ENCODE data around the gene CACNA1B.
"Not testable (repeated sequence)": the region's sequence is repeated elsewhere in the genome, so short reads cannot be mapped to it uniquely, and the experiment has no call there.

GRCh38 chr9:138107039-138107438 is 229.5 kb downstream of the CACNA1B start:
- TF ChIP-seq CTCF (IDR thresholded peaks at IDR 0.05 in 2 of 3, conservative IDR thresholded peaks at IDR 0.05 in 1 of 3; ENCODE audit: insufficient read depth in 2 of 3, low read depth in 1 of 3, low read length in 3 of 3); E2F1 (CRISPR knock-in tag; IDR thresholded peaks at IDR 0.05); EP300 (IDR thresholded peaks at IDR 0.05; ENCODE audit: low read length); TCF7 (IDR thresholded peaks at IDR 0.05; ENCODE audit: borderline replicate concordance); RBM39 (optimal IDR thresholded peaks at IDR 0.05; ENCODE audit: low read depth, low read length); MEF2D (tag; conservative IDR thresholded peaks at IDR 0.05; ENCODE audit: low read depth); KLF16 (IDR thresholded peaks at IDR 0.05); EZH2 (IDR thresholded peaks at IDR 0.05; ENCODE audit: borderline replicate concordance, low read depth, low read length); POLR2G (IDR thresholded peaks at IDR 0.05; ENCODE audit: low read depth, low read length); ZNF124 (CRISPR knock-in tag; IDR thresholded peaks at IDR 0.05); SMC3 (conservative IDR thresholded peaks at IDR 0.05; ENCODE audit: insufficient read depth, low read depth, low read length); ZFP36 (IDR thresholded peaks at IDR 0.05; ENCODE audit: low read depth, low read length, partially characterized antibody): not testable (repeated sequence)
